ENCODE measurements around the gene TXN2. TPM values are rescaled to one million over a fixed set of nuclear protein-coding genes. Genes with fewer than 3 reads are reported as not detected.
A peak's percentile ranks its signal among the peaks of the same experiment; 100 is the strongest.

TXN2 gene
- total and polyA plus RNA-seq, 2 donors (not counting 1 experiment from before 2014, with no cell fraction given) = 25.3 to 118 TPM

DNA sequence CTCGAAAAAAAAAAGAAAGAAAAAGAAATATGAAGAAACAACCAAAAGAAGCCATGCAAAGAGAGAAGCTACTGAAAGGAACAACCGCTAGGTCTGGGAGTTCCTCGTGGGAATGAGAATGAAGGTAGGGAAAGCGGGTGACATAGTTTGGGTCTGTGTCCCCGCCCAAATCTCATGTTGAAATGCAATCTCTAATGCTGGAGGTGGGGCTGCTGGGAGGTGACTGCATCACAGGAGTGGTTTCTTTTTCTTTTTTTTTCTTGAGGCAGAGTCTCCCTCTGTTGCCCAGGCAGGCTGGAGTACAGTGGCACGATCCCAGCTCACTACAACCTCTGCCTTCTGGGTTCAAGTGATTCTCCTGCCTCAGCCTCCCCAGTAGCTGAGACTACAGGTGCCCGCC, 9.7 kb upstream of the TXN2 start:
- peaks cover 5% of the 10 kb centered on the region for H3K36me3 ChIP-seq (ENCODE audit: control insufficient read depth, insufficient read depth, low read length)
- H3K27me3 ChIP-seq (ENCODE audit: control insufficient read depth, insufficient read depth, low read length) = no peaks in the 10 kb centered on the region
- DNase-seq (ENCODE audit: low read depth in 2 of 2) = no peak
- TF ChIP-seq, protein P1, sequence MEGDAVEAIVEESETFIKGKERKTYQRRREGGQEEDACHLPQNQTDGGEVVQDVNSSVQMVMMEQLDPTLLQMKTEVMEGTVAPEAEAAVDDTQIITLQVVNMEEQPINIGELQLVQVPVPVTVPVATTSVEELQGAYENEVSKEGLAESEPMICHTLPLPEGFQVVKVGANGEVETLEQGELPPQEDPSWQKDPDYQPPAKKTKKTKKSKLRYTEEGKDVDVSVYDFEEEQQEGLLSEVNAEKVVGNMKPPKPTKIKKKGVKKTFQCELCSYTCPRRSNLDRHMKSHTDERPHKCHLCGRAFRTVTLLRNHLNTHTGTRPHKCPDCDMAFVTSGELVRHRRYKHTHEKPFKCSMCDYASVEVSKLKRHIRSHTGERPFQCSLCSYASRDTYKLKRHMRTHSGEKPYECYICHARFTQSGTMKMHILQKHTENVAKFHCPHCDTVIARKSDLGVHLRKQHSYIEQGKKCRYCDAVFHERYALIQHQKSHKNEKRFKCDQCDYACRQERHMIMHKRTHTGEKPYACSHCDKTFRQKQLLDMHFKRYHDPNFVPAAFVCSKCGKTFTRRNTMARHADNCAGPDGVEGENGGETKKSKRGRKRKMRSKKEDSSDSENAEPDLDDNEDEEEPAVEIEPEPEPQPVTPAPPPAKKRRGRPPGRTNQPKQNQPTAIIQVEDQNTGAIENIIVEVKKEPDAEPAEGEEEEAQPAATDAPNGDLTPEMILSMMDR (conservative IDR thresholded peaks at IDR 0.05 in 1 of 2, IDR thresholded peaks at IDR 0.05 in 1 of 2; ENCODE audit: low read depth in 1 of 2, low read length in 2 of 2) = no peak
- TF ChIP-seq EZH2 (IDR thresholded peaks at IDR 0.05; ENCODE audit: low read length, missing control alignments) = no peak
- no peaks in the 10 kb centered on the region for H3K79me2 ChIP-seq (ENCODE audit: control insufficient read depth, insufficient read depth, low read length)
- no peak overlapping the region for H3K4me2 ChIP-seq (ENCODE audit: extremely low read depth, insufficient read depth, low read length)
- no peak overlapping the region for H3K9ac ChIP-seq (ENCODE audit: insufficient read depth, low read length)
- no peak overlapping the region for H2AFZ ChIP-seq (ENCODE audit: low read length)
- no peaks in the 10 kb centered on the region for H4K20me1 ChIP-seq (ENCODE audit: control insufficient read depth, extremely low read depth, insufficient read depth, low read length)
- no peak overlapping the region for H3K4me3 ChIP-seq (replicated peaks in 1 of 4; ENCODE audit: control extremely low read depth in 1 of 4, insufficient read depth in 1 of 4, low read depth in 3 of 4, low read length in 4 of 4)
- no peaks in the 10 kb centered on the region for H3K4me1 ChIP-seq (ENCODE audit: control insufficient read depth, extremely low read depth, insufficient read depth, low read length)
- no peak overlapping the region for H3K27ac ChIP-seq (ENCODE audit: insufficient read depth, low read length)
- no peaks in the 10 kb centered on the region for H3K9me3 ChIP-seq (ENCODE audit: control insufficient read depth, insufficient read depth, low read depth, low read length)

DNA sequence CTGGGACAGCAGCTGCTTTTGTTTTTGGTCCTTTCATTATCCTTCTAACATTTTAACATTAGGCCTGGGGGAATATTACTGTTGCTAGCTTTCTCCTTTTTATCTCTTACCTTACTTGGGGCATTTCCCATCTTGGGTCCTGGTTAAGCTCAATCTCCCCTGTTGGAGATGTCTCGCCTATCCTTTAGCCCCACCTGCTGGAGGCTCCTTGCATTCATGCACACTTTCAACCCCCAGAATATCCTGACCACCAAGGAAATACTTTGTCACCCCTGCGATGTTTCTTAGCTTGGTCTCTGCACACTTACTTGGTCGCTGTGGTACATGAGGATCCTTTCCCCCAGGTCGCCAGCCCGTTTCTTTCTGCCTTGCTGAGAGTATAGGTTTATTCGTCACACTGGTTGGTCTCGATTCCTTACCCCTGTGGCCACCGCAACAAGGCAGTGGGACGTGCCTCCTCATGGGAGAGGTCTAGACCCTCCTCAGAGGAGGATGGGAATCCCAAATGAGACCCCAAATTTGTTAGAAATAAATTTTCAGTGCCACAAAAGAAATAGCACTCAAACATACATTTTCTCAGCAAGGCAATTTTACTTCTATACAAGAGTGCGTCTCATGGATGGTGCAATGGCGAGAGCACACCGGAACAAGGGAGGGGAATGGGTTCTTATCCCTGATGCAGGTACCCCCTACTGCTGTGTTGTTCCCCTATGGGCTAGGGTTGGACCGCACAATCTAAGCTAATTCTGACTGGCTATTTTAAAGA, 5.4 kb upstream of the TXN2 start:
- no peaks in the 10 kb centered on the region for H3K79me2 ChIP-seq (ENCODE audit: control insufficient read depth, insufficient read depth, low read length)
- peaks cover 4% of the 10 kb centered on the region for H3K36me3 ChIP-seq (ENCODE audit: control insufficient read depth, insufficient read depth, low read length)
- no peaks in the 10 kb centered on the region for H3K27me3 ChIP-seq (ENCODE audit: control insufficient read depth, insufficient read depth, low read length)
- no peaks in the 10 kb centered on the region for H3K9me3 ChIP-seq (ENCODE audit: control insufficient read depth, insufficient read depth, low read depth, low read length)
- TF ChIP-seq, protein P1 (conservative IDR thresholded peaks at IDR 0.05 in 1 of 2, IDR thresholded peaks at IDR 0.05 in 1 of 2; ENCODE audit: low read depth in 1 of 2, low read length in 2 of 2) = peak; percentile 62 to 79
- no peak for TF ChIP-seq EZH2 (IDR thresholded peaks at IDR 0.05; ENCODE audit: low read length, missing control alignments)
- peak; percentile 47 to 61 for DNase-seq (ENCODE audit: low read depth in 2 of 2)
- no peak overlapping the region for H3K9ac ChIP-seq (ENCODE audit: insufficient read depth, low read length)
- no peak overlapping the region for H3K4me2 ChIP-seq (ENCODE audit: extremely low read depth, insufficient read depth, low read length)
- no peaks in the 10 kb centered on the region for H3K4me1 ChIP-seq (ENCODE audit: control insufficient read depth, extremely low read depth, insufficient read depth, low read length)
- no peak overlapping the region for H3K4me3 ChIP-seq (replicated peaks in 1 of 4; ENCODE audit: control extremely low read depth in 1 of 4, insufficient read depth in 1 of 4, low read depth in 3 of 4, low read length in 4 of 4)
- H4K20me1 ChIP-seq (ENCODE audit: control insufficient read depth, extremely low read depth, insufficient read depth, low read length) = no peaks in the 10 kb centered on the region
- no peak overlapping the region for H2AFZ ChIP-seq (ENCODE audit: low read length)
- no peak overlapping the region for H3K27ac ChIP-seq (ENCODE audit: insufficient read depth, low read length)

DNA sequence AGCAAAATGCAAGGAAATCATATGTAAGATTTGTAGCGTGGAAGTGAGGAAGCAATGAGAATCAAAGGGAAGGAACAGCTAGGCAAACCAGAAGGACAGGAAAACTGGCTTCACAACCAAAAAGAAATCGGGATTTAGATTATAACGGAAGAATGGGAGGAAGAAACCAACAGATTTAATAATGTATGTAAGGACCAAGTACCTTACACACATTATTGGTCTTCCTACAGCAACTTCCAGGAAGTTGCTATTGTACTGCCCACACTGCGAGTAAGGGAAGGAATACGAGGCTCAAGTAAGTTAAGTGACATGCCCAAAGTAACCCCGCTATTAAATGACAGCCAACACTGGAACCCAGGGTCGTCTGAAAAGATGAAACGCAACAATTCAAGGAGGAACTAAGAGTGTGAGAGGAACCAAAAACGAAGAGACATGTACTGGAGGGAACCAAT, 473 bp downstream of the TXN2 start:
- peak overlapping the region; percentile 97 for H3K9ac ChIP-seq (ENCODE audit: insufficient read depth, low read length)
- DNase-seq (ENCODE audit: low read depth in 2 of 2) = no peak
- peak overlapping the region; percentile 96 for H2AFZ ChIP-seq (ENCODE audit: low read length)
- peak overlapping the region; percentile 99 for H3K27ac ChIP-seq (ENCODE audit: insufficient read depth, low read length)
- H3K36me3 ChIP-seq (ENCODE audit: control insufficient read depth, insufficient read depth, low read length) = peaks cover 11% of the 10 kb centered on the region
- peaks cover 12% of the 10 kb centered on the region for H3K79me2 ChIP-seq (ENCODE audit: control insufficient read depth, insufficient read depth, low read length)
- TF ChIP-seq EZH2 (IDR thresholded peaks at IDR 0.05; ENCODE audit: low read length, missing control alignments) = no peak
- TF ChIP-seq, protein P1 (conservative IDR thresholded peaks at IDR 0.05 in 1 of 2, IDR thresholded peaks at IDR 0.05 in 1 of 2; ENCODE audit: low read depth in 1 of 2, low read length in 2 of 2) = no peak
- no peaks in the 10 kb centered on the region for H3K27me3 ChIP-seq (ENCODE audit: control insufficient read depth, insufficient read depth, low read length)
- no peaks in the 10 kb centered on the region for H3K9me3 ChIP-seq (ENCODE audit: control insufficient read depth, insufficient read depth, low read depth, low read length)
- H4K20me1 ChIP-seq (ENCODE audit: control insufficient read depth, extremely low read depth, insufficient read depth, low read length) = no peaks in the 10 kb centered on the region
- H3K4me3 ChIP-seq (replicated peaks in 1 of 4; ENCODE audit: control extremely low read depth in 1 of 4, insufficient read depth in 1 of 4, low read depth in 3 of 4, low read length in 4 of 4) = peak overlapping the region; percentile 90 to 99 (median 96)
- peaks cover 7% of the 10 kb centered on the region for H3K4me1 ChIP-seq (ENCODE audit: control insufficient read depth, extremely low read depth, insufficient read depth, low read length)
- peak overlapping the region; percentile 84 for H3K4me2 ChIP-seq (ENCODE audit: extremely low read depth, insufficient read depth, low read length)

All from fibroblast of lung (primary cell).